Measurements from ENCODE around the gene TIA1.
"Not testable (repeated sequence)": the region's sequence is repeated elsewhere in the genome, so short reads cannot be mapped to it uniquely, and the experiment has no call there.

TIA1 gene

DNA sequence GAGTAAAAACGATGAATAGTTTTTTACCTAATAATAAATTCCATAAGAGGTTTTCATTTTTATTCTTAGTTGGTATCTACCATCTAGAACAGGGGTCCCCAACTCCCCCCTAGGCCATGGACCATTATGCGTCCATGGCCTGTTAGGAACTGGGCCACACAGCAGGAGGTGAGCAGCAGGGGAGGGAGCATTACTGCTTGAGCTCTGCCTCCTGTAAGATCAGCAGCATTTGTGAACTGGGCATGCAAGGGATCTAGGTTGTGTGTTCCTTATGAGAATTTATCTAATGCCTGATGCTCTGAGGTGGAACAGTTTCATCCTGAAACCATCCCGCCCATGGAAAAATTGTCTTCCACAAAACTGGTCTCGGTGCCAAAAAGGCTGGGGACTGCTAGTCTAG lies 5.9 kb downstream of the TIA1 start:
- DNase-seq (ENCODE audit: low read depth in 2 of 2), result no peak
- TF ChIP-seq, protein P1, sequence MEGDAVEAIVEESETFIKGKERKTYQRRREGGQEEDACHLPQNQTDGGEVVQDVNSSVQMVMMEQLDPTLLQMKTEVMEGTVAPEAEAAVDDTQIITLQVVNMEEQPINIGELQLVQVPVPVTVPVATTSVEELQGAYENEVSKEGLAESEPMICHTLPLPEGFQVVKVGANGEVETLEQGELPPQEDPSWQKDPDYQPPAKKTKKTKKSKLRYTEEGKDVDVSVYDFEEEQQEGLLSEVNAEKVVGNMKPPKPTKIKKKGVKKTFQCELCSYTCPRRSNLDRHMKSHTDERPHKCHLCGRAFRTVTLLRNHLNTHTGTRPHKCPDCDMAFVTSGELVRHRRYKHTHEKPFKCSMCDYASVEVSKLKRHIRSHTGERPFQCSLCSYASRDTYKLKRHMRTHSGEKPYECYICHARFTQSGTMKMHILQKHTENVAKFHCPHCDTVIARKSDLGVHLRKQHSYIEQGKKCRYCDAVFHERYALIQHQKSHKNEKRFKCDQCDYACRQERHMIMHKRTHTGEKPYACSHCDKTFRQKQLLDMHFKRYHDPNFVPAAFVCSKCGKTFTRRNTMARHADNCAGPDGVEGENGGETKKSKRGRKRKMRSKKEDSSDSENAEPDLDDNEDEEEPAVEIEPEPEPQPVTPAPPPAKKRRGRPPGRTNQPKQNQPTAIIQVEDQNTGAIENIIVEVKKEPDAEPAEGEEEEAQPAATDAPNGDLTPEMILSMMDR (IDR thresholded peaks at IDR 0.05; ENCODE audit: low read depth, low read length), result no peak

DNA sequence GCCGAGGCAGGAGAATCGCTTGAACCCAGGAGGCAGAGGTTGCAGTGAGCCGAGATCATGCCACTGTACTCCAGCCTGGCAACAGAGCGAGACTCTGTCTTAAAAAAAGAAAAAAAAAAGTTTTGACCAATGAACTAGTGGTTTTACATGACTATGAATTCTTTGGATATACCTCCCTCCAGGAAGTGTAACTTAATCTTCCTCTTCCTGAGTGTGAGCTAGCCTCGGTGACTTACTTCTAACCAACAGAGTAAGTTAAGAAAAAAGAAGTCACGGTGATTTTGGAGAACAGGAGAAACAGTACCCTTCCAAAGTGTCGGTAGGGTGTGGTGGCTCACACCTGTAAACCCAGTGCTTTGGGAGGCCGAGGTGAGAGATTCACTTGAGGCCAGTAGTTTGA lies 7.1 kb downstream of the TIA1 start:
- TF ChIP-seq, protein P1 (IDR thresholded peaks at IDR 0.05; ENCODE audit: low read depth, low read length), result no peak
- H3K4me3 ChIP-seq (replicated peaks in 1 of 2; ENCODE audit: low read depth in 2 of 2, low read length in 2 of 2), result no peak overlapping the region
- DNase-seq (ENCODE audit: low read depth in 2 of 2), result peak in 1 of 2 donors; percentile 5

More for the DNA sequence above, 5.9 kb downstream of the TIA1 start:
- H3K4me3 ChIP-seq (replicated peaks in 1 of 2; ENCODE audit: low read depth in 2 of 2, low read length in 2 of 2), result no peak overlapping the region

DNA sequence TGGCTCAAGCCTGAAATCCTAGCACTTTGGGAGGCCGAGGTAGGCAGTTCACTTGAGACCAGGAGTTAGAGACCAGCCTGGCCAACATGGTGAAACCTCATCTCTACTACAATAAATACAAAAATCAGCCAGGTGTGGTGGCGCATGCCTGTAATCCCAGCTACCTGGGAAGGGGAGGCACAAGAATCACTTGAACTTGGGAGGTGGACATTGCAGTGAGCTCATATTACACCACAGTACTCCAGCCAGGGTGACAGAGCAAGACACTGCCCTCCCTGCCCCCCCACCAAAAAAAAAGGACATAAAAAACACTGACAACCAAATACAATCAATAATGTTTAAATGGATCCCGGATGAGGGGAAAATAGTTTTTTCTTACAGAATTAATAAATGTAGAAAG lies 7.8 kb downstream of the TIA1 start:
- TF ChIP-seq, protein P1 (IDR thresholded peaks at IDR 0.05; ENCODE audit: low read depth, low read length), result no peak
- H3K4me3 ChIP-seq (replicated peaks in 1 of 2; ENCODE audit: low read depth in 2 of 2, low read length in 2 of 2), result no peak overlapping the region
- no peak for DNase-seq (ENCODE audit: low read depth in 2 of 2)

DNA sequence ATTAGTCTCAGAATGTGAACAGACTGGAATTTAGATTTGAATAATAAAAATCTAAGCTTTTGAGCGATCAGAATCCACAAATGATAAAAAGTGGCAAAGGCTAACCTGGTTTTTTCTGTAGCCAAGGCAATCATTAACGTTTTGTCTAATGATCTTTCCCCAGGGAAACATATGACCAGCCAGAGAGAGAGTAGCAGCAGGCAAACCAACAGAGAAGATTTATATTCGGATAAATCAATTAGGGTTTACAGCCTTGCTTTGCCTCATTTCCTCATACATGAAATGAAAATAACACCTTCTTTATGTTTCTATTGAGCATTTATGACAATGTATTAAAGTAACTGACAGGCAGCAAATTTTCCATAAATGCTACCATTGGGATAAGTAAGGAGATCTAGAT lies 14.5 kb downstream of the TIA1 start:
- no peak for DNase-seq (ENCODE audit: low read depth in 2 of 2)
- H3K4me3 ChIP-seq (replicated peaks in 1 of 2; ENCODE audit: low read depth in 2 of 2, low read length in 2 of 2), result no peak overlapping the region
- TF ChIP-seq, protein P1 (IDR thresholded peaks at IDR 0.05; ENCODE audit: low read depth, low read length), result no peak

DNA sequence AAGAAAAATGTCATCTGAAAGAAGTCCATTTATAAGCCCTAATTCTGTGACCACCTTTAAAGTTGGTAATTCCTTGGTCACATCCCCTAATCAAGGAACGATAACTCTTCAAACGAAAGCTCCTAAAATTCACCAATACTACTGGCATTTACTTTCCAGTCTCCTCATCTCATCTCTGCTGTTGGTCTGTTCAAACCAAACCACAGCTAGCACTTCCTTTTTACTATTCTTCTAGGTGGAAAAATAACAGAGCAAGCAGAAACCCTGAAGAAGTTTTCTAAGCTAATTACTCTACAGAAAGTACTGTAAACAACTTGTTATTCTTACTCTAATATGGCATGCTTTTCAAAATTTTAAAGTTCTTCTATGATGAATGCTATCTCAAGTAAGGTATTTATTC lies 21.6 kb downstream of the TIA1 start:
- no peak for DNase-seq (ENCODE audit: low read depth in 2 of 2)
- H3K4me3 ChIP-seq (replicated peaks in 1 of 2; ENCODE audit: low read depth in 2 of 2, low read length in 2 of 2), result no peak overlapping the region
- TF ChIP-seq, protein P1 (IDR thresholded peaks at IDR 0.05; ENCODE audit: low read depth, low read length), result no peak

DNA sequence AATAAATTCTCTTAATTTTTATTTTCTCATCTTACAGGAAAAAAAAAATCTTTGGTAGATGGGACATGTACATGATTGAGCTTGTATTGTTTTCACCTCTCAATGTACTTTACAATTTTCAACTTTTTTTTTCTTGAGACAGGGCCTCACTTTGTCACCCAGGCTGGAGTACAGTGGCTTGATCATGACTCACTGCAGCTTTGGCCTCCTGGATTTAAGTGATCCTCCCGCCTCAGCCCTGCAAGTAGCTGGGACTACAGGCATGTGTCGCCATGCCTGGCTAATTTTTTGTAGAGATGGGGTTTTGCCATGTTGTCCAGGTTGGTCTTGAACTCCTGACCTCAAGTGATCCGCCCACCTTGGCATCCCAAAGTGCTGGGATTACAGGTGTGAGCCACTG lies 25.1 kb downstream of the TIA1 start:
- peak in 1 of 2 donors; percentile 10 for DNase-seq (ENCODE audit: low read depth in 2 of 2)
- not testable (repeated sequence) for H3K4me3 ChIP-seq (replicated peaks in 1 of 2; ENCODE audit: low read depth in 2 of 2, low read length in 2 of 2)

DNA sequence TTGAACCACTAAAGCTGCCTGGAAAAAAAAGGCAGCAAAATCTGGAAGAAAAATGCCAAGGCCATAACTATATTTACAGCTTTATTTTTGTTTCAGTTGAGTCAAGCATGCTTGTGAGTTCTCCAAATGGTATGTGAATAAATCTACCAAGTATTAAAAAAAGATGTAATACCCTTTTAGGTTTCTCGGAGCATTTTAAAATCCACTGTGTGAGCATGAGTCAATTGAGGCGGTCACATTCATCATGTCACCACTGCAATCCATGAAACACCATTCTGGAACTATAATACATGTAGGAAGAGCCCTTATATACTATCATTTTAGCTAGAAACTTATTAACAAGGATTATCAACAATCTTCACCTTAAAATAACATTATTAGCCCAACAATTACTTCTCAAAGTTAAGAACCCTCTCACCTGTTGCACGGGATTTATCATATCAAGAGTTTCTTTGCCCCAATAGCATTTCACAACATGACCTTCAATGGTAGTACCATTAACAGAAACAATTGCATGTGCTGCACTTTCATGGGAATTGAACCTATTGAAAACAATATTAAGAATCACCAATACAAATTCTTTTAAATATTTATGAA lies 33.4 kb downstream of the TIA1 start:
- TF ChIP-seq, protein P1 (IDR thresholded peaks at IDR 0.05; ENCODE audit: low read depth, low read length), result no peak
- DNase-seq (ENCODE audit: low read depth in 2 of 2), result peak in 1 of 2 donors; percentile 69
- no peak overlapping the region for H3K4me3 ChIP-seq (replicated peaks in 1 of 2; ENCODE audit: low read depth in 2 of 2, low read length in 2 of 2)

All from cardiac fibroblast (primary cell).